ENCODE results near the gene TTLL11. TPM values are rescaled to one million over a fixed set of nuclear protein-coding genes. Genes with fewer than 3 reads are reported as not detected.

Gene TTLL11
- polyA plus RNA-seq, 1 of the 3 experiments (the other 2 are of a cell fraction), result 6.8 TPM

- TF ChIP-seq MEF2A (IDR thresholded peaks at IDR 0.05; ENCODE audit: borderline replicate concordance, low read depth), result no peak
- no peak for TF ChIP-seq POLR2AphosphoS5 (IDR thresholded peaks at IDR 0.05; ENCODE audit: low read depth, low read length)
- no peak for TF ChIP-seq EZH2phosphoT487 (IDR thresholded peaks at IDR 0.05; ENCODE audit: borderline replicate concordance, low read depth)
- no peak for TF ChIP-seq PBX3 (IDR thresholded peaks at IDR 0.05)
Measured at GRCh38 chr9:121968056-121968455, 125.1 kb downstream of the TTLL11 start (continued).

- DNase-seq, result no peak
- H3F3A ChIP-seq (replicated peaks; ENCODE audit: insufficient read depth), result peaks cover 24% of the 10 kb centered on the region
- H3K27ac ChIP-seq (ENCODE audit: low read depth in 2 of 2, low read length in 1 of 2), result no peak overlapping the region
- POLR2A ChIA-PET, result no interaction called here
- no peaks in the 10 kb centered on the region for H3K4me1 ChIP-seq (ENCODE audit: control insufficient read depth in 1 of 2, insufficient read depth in 2 of 2, low read depth in 1 of 2, low read length in 1 of 2)
- no peak overlapping the region for H3K9ac ChIP-seq
- no peaks in the 10 kb centered on the region for H3K9me2 ChIP-seq
- 81% methylated on average over 1 of the region's 1 CpG for WGBS (ENCODE audit: low lambda C conversion rate)
- peaks cover 18% of the 10 kb centered on the region for H3K79me2 ChIP-seq (ENCODE audit: insufficient read depth)
- H3K4me3 ChIP-seq (ENCODE audit: low read depth in 2 of 2, low read length in 1 of 2), result no peak overlapping the region
- no peaks in the 10 kb centered on the region for H3K36me3 ChIP-seq (replicated peaks in 1 of 2; ENCODE audit: control insufficient read depth in 1 of 2, insufficient read depth in 2 of 2, low read length in 1 of 2)
- no peaks in the 10 kb centered on the region for H3K9me3 ChIP-seq
- CTCF ChIA-PET, result interaction anchor here (2.7 kb wide), 1 partner anchor 10 kb away, joined by 9 read pairs; no protein-coding TSS in a partner anchor
- TF ChIP-seq MEF2A (IDR thresholded peaks at IDR 0.05; ENCODE audit: borderline replicate concordance, low read depth) (no peak), ZBTB33 (IDR thresholded peaks at IDR 0.05; ENCODE audit: borderline replicate concordance, low read depth) (no peak), USF2 (IDR thresholded peaks at IDR 0.05; ENCODE audit: borderline replicate concordance, low read depth, low read length) (no peak), RCOR1 (IDR thresholded peaks at IDR 0.05; ENCODE audit: low read length) (no peak), GATA2 (CRISPR knock-in tag; IDR thresholded peaks at IDR 0.05) (no peak), FOSL2 (IDR thresholded peaks at IDR 0.05; ENCODE audit: borderline replicate concordance, low read depth) (no peak), MAX (IDR thresholded peaks at IDR 0.05; ENCODE audit: low read depth) (no peak), IRF3 (IDR thresholded peaks at IDR 0.05; ENCODE audit: low read depth, low read length) (no peak), PBX3 (IDR thresholded peaks at IDR 0.05) (no peak), CTCF (IDR thresholded peaks at IDR 0.05) (no peak), FOXJ3 (CRISPR knock-in tag; IDR thresholded peaks at IDR 0.05) (no peak), NRF1 (IDR thresholded peaks at IDR 0.05; ENCODE audit: low read depth, low read length) (no peak), YY1 (IDR thresholded peaks at IDR 0.05; ENCODE audit: low read depth) (no peak), NFIC (IDR thresholded peaks at IDR 0.05; ENCODE audit: borderline replicate concordance) (no peak), GABPA (IDR thresholded peaks at IDR 0.05; ENCODE audit: low read depth) (no peak), USF1 (IDR thresholded peaks at IDR 0.05; ENCODE audit: borderline replicate concordance, low read depth) (no peak), RFX5 (IDR thresholded peaks at IDR 0.05; ENCODE audit: low read length) (no peak), TEAD4 (IDR thresholded peaks at IDR 0.05; ENCODE audit: borderline replicate concordance, insufficient read depth) (no peak)
- no peaks in the 10 kb centered on the region for H3K27me3 ChIP-seq (ENCODE audit: insufficient read depth)
- H3K4me2 ChIP-seq, result no peak overlapping the region
- H4K20me1 ChIP-seq (ENCODE audit: insufficient read depth), result no peaks in the 10 kb centered on the region
- H2AFZ ChIP-seq (ENCODE audit: low read depth), result no peak overlapping the region
Measured at GRCh38 chr9:121966706-121967105, 126.4 kb downstream of the TTLL11 start.

Measured in SK-N-SH (cell line).